CD1c-positive myeloid dendritic cell (primary cell): Measurements from ENCODE around the gene AHCYL1.
A peak's percentile ranks its signal among the peaks of the same experiment; 100 is the strongest.

Source experiments
- DNase-seq: peaks from one replicate; pipeline ENCODE4 v3.0.0-alpha.2; 2016; ENCODE audit errors: extremely low spot score

AHCYL1 gene

GRCh38 chr1:110035236-110035752, 50.7 kb downstream of the AHCYL1 start:
- no peak for DNase-seq

DNA sequence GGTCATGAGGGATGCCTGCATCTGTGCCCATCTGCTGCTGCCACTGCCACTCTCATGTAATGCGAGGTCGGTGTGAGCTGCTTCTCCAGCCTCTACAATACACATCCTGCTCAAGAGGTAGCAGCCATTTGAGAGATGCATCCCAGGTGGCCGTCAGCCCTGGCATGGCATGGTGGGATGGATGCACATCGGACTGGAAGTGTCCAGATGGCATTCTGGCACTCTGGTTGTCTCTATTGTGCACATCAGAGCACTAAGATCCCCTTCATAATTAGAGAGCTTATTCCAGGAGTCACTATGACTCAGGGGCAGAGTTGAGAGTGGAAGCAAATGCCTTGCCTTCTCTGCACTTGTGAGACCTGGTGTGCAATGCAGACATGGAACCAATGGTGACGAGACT, 53.7 kb downstream of the AHCYL1 start:
- DNase-seq, result no peak

DNA sequence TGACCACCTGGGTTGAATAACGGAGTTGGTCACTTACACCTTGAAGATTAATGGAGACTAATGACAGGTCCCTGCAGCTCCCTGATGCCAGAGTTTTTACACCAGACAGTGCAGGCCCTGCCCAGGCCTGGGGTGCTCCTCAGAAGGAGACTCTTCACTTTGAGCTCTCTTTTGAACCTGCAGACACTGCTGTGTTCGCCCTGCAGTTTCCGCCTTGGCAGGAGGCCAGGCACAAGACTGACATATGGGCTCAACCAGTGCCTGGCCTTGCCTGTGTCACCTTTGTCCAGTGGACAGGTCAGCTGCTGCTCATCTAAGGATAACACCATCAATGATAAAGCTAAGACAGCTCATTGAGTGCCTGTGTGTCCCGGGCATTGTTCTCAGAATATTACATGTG, 55.1 kb downstream of the AHCYL1 start:
- DNase-seq, result no peak

- peak; percentile 24 for DNase-seq
Measured at GRCh38 chr1:110040548-110040947, 56.0 kb downstream of the AHCYL1 start.

- DNase-seq, result no peak
Measured at GRCh38 chr1:110043016-110043415, 58.5 kb downstream of the AHCYL1 start.

DNA sequence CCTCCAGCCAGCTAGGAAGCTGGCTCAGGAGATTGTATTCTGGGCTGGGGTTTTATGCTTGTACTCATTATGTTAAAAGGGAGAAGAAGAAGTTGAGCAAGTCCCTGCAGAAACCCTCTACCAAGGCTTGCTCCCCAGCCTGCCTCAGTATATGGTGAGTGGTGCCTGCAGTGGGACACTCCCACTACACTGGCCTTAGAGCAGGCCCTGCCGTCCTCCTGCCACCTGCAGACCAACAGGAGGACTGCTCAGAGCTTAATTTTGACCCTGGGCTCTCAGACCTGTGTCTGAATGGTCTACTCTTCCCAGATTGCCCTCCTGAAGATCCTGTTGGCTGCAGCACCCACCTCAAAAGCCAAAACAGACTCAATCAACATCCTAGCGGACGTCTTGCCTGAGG, 62.9 kb downstream of the AHCYL1 start:
- DNase-seq, result no peak

- no peak for DNase-seq
Measured at GRCh38 chr1:110048240-110048639, 63.7 kb downstream of the AHCYL1 start.

DNA sequence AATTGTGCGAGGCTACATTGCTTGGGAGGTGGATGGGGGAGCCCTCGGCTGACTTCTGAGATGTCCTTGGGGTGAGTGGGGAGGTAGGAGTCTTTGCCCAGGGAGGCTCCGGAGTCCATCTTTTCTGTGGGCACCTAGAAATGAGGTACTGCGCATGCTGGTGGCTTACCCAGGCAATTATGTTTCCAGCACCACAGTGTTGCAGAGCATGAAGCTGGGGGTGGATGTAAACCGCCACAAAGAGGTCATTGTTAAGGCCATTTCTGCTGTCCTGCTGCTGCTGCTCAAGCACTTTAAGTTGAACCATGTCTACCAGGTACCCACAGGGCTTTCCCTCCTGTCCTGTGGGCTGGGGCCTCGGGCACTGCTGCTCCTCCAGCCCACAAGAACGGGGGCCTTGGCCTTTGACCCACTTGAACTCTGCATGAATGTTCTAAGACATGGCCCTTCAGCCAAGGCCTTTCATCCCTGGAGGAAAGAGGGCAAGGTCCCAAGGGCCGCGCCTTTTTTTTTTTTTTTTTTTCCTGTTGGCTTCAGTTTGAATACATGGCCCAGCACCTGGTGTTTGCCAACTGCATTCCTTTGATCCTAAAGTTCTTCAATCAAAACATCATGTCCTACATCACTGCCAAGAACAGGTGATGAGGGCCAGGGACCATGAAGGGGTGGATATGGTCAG, 64.5 kb downstream of the AHCYL1 start:
- no peak for DNase-seq

DNA sequence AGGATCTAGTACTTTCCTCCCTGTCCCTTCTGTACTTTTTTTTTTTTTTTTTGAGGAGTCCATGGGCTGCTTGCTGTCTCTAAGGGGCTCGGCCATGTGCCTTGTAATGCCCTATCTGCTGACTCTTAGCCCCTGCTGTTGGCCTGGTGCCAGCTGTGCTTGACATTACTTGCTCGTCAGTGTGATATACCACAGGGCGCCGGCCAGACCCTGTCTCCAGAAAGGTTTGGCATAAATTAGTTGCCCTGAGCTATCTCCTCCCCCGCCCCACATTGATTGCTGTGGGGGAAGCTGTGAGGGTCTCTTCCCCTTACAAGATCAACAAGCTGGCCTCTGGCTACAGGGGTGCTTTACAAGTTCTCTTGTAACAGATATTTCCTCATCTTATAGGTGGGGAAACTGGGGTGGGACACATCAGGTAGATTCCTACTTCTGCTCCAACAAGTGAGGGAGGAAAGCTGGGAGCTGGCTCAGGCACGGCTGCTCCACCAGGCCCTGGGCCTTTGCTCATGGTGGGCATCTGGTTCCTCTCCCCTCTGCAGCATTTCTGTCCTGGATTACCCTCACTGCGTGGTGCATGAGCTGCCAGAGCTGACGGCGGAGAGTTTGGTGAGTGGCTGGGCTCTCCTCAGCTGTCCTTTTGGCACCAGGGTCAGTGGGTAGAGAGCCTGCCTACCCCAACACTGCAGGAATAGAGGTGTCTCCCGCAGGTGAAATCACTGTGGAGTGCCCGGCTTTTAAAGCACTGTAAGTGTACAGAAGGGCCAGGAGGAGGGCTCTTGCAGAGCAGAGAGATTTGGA, 65.4 kb downstream of the AHCYL1 start:
- no peak for DNase-seq

GRCh38 chr1:110050602-110051261, 66.2 kb downstream of the AHCYL1 start:
- no peak for DNase-seq

- no peak for DNase-seq
Measured at GRCh38 chr1:110051262-110051648, 66.7 kb downstream of the AHCYL1 start.

DNA sequence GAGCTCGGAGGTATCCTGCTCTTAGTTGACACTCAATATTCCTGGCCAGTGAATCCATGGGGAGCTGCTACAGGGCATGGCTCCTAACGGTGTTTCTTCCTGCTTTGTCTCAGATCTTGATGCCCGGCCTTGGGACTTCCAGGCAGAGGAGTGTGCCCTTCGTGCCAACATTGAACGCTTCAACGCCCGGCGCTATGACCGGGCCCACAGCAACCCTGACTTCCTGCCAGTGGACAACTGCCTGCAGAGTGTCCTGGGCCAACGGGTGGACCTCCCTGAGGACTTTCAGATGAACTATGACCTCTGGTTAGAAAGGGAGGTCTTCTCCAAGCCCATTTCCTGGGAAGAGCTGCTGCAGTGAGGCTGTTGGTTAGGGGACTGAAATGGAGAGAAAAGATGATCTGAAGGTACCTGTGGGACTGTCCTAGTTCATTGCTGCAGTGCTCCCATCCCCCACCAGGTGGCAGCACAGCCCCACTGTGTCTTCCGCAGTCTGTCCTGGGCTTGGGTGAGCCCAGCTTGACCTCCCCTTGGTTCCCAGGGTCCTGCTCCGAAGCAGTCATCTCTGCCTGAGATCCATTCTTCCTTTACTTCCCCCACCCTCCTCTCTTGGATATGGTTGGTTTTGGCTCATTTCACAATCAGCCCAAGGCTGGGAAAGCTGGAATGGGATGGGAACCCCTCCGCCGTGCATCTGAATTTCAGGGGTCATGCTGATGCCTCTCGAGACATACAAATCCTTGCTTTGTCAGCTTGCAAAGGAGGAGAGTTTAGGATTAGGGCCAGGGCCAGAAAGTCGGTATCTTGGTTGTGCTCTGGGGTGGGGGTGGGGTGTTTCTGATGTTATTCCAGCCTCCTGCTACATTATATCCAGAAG, 69.2 kb downstream of the AHCYL1 start:
- peak; percentile 64 for DNase-seq

DNA sequence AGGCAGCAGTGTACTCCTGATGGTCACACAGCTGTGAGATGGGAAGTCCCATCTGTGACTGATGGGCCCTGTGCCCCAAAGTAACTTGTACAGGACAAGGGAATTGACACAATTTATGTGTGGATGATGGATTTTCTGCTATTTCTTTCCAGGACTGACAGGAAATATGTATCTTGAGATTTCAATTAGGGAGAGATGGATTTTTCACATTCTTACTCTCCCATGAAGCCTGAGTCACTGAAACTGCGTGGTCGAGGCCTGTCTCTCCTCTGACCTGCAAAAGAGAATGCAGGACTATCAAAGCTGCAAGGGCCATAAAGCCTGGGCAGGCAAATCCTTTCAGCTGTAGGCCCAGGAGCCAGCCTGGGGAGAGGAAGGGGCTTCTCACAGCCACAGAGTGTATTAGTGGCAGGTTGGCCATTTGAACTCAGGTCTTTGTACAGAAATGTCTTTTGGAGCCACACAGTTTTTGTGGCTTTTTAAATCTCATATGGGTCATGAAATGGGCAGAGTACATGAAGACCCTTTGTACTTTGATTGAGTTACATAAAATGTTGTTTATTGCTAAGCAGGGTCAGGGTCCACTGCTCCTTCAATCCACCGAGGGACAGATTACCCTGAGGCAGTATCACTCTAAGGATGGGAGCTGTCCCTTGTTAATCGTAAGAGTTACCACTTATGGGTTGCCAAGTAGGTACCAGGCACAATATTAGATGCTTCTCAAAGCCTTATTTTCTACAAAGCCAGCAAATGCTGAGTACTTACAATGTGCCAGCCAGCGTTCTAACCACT, 71.1 kb downstream of the AHCYL1 start:
- no peak for DNase-seq

GRCh38 chr1:110056285-110056683, 71.7 kb downstream of the AHCYL1 start:
- DNase-seq, result no peak

DNA sequence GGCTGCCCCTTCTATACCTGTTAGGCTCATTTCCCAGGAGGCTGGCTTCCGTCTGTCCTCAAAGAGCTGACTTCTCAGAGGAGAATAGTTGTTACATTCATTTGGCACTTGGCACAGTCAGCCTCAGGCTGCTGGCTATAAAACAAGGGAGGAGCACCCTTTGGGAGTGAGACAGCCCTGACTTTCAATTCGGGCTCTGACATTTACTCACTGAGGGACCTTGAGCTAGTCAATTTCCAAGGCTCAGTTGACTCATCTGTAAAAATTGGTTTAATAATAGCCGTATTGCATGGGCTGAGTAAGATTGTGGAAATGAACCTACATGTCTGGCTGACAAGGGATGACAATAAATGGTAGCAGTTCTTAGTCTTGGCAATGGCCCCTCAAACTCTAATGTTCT, 72.2 kb downstream of the AHCYL1 start:
- DNase-seq, result no peak

- peak; percentile 81 for DNase-seq
Measured at GRCh38 chr1:110057963-110058518, 73.5 kb downstream of the AHCYL1 start.

- DNase-seq, result no peak
Measured at GRCh38 chr1:110058591-110058990, 74.0 kb downstream of the AHCYL1 start.

GRCh38 chr1:110059133-110059863, 74.7 kb downstream of the AHCYL1 start:
- no peak for DNase-seq

GRCh38 chr1:110060034-110060661, 75.6 kb downstream of the AHCYL1 start:
- peak; percentile 72 for DNase-seq
